ENCODE results near the gene ZIM2.
"Not testable (repeated sequence)": the region's sequence is repeated elsewhere in the genome, so short reads cannot be mapped to it uniquely, and the experiment has no call there.

ZIM2 gene

GRCh38 chr19:56864443-56865125 is 24.1 kb upstream of the ZIM2 start:
- H3K36me3 ChIP-seq (ENCODE audit: control insufficient read depth, low read depth, low read length): no peaks in the 10 kb centered on the region
- H3K4me3 ChIP-seq (ENCODE audit: low read length): no peak overlapping the region
- no peak overlapping the region for H3K27ac ChIP-seq (ENCODE audit: low read length)
- no peak overlapping the region for H3K9ac ChIP-seq (ENCODE audit: low read length)
- no peaks in the 10 kb centered on the region for H3K27me3 ChIP-seq (ENCODE audit: control insufficient read depth, insufficient read depth, low read length)
- H3K4me1 ChIP-seq (ENCODE audit: control insufficient read depth, low read depth, low read length): no peaks in the 10 kb centered on the region
- H3K9me3 ChIP-seq (ENCODE audit: control insufficient read depth, low read depth, low read length): peaks cover 76% of the 10 kb centered on the region

GRCh38 chr19:56862741-56863140 is 22.2 kb upstream of the ZIM2 start:
- Histone ChIP-seq H3K4me1 (ENCODE audit: control insufficient read depth, low read depth, low read length) (no peaks in the 10 kb centered on the region), H3K9ac (ENCODE audit: low read length) (no peak overlapping the region), H3K27me3 (ENCODE audit: control insufficient read depth, insufficient read depth, low read length) (no peaks in the 10 kb centered on the region), H3K4me3 (ENCODE audit: low read length) (no peak overlapping the region), H3K27ac (ENCODE audit: low read length) (no peak overlapping the region), H3K36me3 (ENCODE audit: control insufficient read depth, low read depth, low read length) (no peaks in the 10 kb centered on the region), H3K9me3 (ENCODE audit: control insufficient read depth, low read depth, low read length) (peaks cover 74% of the 10 kb centered on the region)

GRCh38 chr19:56860409-56860808 is 19.9 kb upstream of the ZIM2 start:
- H3K36me3 ChIP-seq (ENCODE audit: control insufficient read depth, low read depth, low read length); H3K27ac ChIP-seq (ENCODE audit: low read length); H3K27me3 ChIP-seq (ENCODE audit: control insufficient read depth, insufficient read depth, low read length); H3K4me1 ChIP-seq (ENCODE audit: control insufficient read depth, low read depth, low read length); H3K9ac ChIP-seq (ENCODE audit: low read length); H3K4me3 ChIP-seq (ENCODE audit: low read length): not testable (repeated sequence)
- peaks cover 75% of the 10 kb centered on the region for H3K9me3 ChIP-seq (ENCODE audit: control insufficient read depth, low read depth, low read length)

- Histone ChIP-seq H3K27me3 (ENCODE audit: control insufficient read depth, insufficient read depth, low read length) (no peaks in the 10 kb centered on the region), H3K4me1 (ENCODE audit: control insufficient read depth, low read depth, low read length) (no peaks in the 10 kb centered on the region), H3K4me3 (ENCODE audit: low read length) (no peak overlapping the region), H3K9ac (ENCODE audit: low read length) (no peak overlapping the region), H3K36me3 (ENCODE audit: control insufficient read depth, low read depth, low read length) (no peaks in the 10 kb centered on the region), H3K27ac (ENCODE audit: low read length) (no peak overlapping the region), H3K9me3 (ENCODE audit: control insufficient read depth, low read depth, low read length) (peaks cover 64% of the 10 kb centered on the region)
These were observed 17.5 kb upstream of the ZIM2 start for GRCh38 chr19:56858026-56858425.

- H3K4me3 ChIP-seq (ENCODE audit: low read length): no peak overlapping the region
- H3K27ac ChIP-seq (ENCODE audit: low read length): no peak overlapping the region
- no peaks in the 10 kb centered on the region for H3K36me3 ChIP-seq (ENCODE audit: control insufficient read depth, low read depth, low read length)
- H3K27me3 ChIP-seq (ENCODE audit: control insufficient read depth, insufficient read depth, low read length): no peaks in the 10 kb centered on the region
- H3K9ac ChIP-seq (ENCODE audit: low read length): no peak overlapping the region
- no peaks in the 10 kb centered on the region for H3K4me1 ChIP-seq (ENCODE audit: control insufficient read depth, low read depth, low read length)
- peaks cover 56% of the 10 kb centered on the region for H3K9me3 ChIP-seq (ENCODE audit: control insufficient read depth, low read depth, low read length)
These were observed 16.3 kb upstream of the ZIM2 start for GRCh38 chr19:56856822-56857221.

GRCh38 chr19:56852361-56852760 is 11.8 kb upstream of the ZIM2 start:
- H3K9ac ChIP-seq (ENCODE audit: low read length); H3K4me1 ChIP-seq (ENCODE audit: control insufficient read depth, low read depth, low read length); H3K27me3 ChIP-seq (ENCODE audit: control insufficient read depth, insufficient read depth, low read length); H3K4me3 ChIP-seq (ENCODE audit: low read length); H3K27ac ChIP-seq (ENCODE audit: low read length); H3K36me3 ChIP-seq (ENCODE audit: control insufficient read depth, low read depth, low read length): not testable (repeated sequence)
- H3K9me3 ChIP-seq (ENCODE audit: control insufficient read depth, low read depth, low read length): peaks cover 58% of the 10 kb centered on the region

- no peaks in the 10 kb centered on the region for H3K4me1 ChIP-seq (ENCODE audit: control insufficient read depth, low read depth, low read length)
- H3K27me3 ChIP-seq (ENCODE audit: control insufficient read depth, insufficient read depth, low read length): no peaks in the 10 kb centered on the region
- H3K9me3 ChIP-seq (ENCODE audit: control insufficient read depth, low read depth, low read length): peaks cover 79% of the 10 kb centered on the region
- no peak overlapping the region for H3K4me3 ChIP-seq (ENCODE audit: low read length)
- H3K36me3 ChIP-seq (ENCODE audit: control insufficient read depth, low read depth, low read length): no peaks in the 10 kb centered on the region
- no peak overlapping the region for H3K27ac ChIP-seq (ENCODE audit: low read length)
- no peak overlapping the region for H3K9ac ChIP-seq (ENCODE audit: low read length)
These were observed 7.6 kb upstream of the ZIM2 start for GRCh38 chr19:56848166-56848565.

GRCh38 chr19:56842412-56842811 is 1.9 kb upstream of the ZIM2 start:
- Histone ChIP-seq H3K27me3 (ENCODE audit: control insufficient read depth, insufficient read depth, low read length) (no peaks in the 10 kb centered on the region), H3K9ac (ENCODE audit: low read length) (no peak overlapping the region), H3K4me1 (ENCODE audit: control insufficient read depth, low read depth, low read length) (no peaks in the 10 kb centered on the region), H3K4me3 (ENCODE audit: low read length) (no peak overlapping the region), H3K27ac (ENCODE audit: low read length) (no peak overlapping the region), H3K36me3 (ENCODE audit: control insufficient read depth, low read depth, low read length) (no peaks in the 10 kb centered on the region), H3K9me3 (ENCODE audit: control insufficient read depth, low read depth, low read length) (peaks cover 91% of the 10 kb centered on the region)

- Histone ChIP-seq H3K4me1 (ENCODE audit: control insufficient read depth, low read depth, low read length) (no peaks in the 10 kb centered on the region), H3K36me3 (ENCODE audit: control insufficient read depth, low read depth, low read length) (no peaks in the 10 kb centered on the region), H3K9ac (ENCODE audit: low read length) (no peak overlapping the region), H3K27ac (ENCODE audit: low read length) (no peak overlapping the region), H3K4me3 (ENCODE audit: low read length) (no peak overlapping the region), H3K27me3 (ENCODE audit: control insufficient read depth, insufficient read depth, low read length) (no peaks in the 10 kb centered on the region), H3K9me3 (ENCODE audit: control insufficient read depth, low read depth, low read length) (peaks cover 91% of the 10 kb centered on the region)
These were observed 642 bp upstream of the ZIM2 start for GRCh38 chr19:56841193-56841543.

- Histone ChIP-seq H3K4me1 (ENCODE audit: control insufficient read depth, low read depth, low read length) (no peaks in the 10 kb centered on the region), H3K4me3 (ENCODE audit: low read length) (no peak overlapping the region), H3K9me3 (ENCODE audit: control insufficient read depth, low read depth, low read length) (peaks cover 91% of the 10 kb centered on the region), H3K27me3 (ENCODE audit: control insufficient read depth, insufficient read depth, low read length) (no peaks in the 10 kb centered on the region), H3K36me3 (ENCODE audit: control insufficient read depth, low read depth, low read length) (no peaks in the 10 kb centered on the region), H3K9ac (ENCODE audit: low read length) (no peak overlapping the region), H3K27ac (ENCODE audit: low read length) (no peak overlapping the region)
These were observed 675 bp downstream of the ZIM2 start for GRCh38 chr19:56839652-56840450.

- Histone ChIP-seq H3K27ac (ENCODE audit: low read length) (no peak overlapping the region), H3K4me3 (ENCODE audit: low read length) (no peak overlapping the region), H3K9ac (ENCODE audit: low read length) (no peak overlapping the region), H3K4me1 (ENCODE audit: control insufficient read depth, low read depth, low read length) (no peaks in the 10 kb centered on the region), H3K27me3 (ENCODE audit: control insufficient read depth, insufficient read depth, low read length) (no peaks in the 10 kb centered on the region), H3K9me3 (ENCODE audit: control insufficient read depth, low read depth, low read length) (peaks cover 91% of the 10 kb centered on the region), H3K36me3 (ENCODE audit: control insufficient read depth, low read depth, low read length) (no peaks in the 10 kb centered on the region)
These were observed 1.4 kb downstream of the ZIM2 start for GRCh38 chr19:56838909-56839651.
